GM20431 (cell line): ENCODE measurements around the gene VSTM2B.

Experiments used
- in situ Hi-C: fragments of 300-500 bp; cut with MseI, MboI; formaldehyde crosslinking; loops from one replicate; pipeline ENCODE4 v1.15.0; 2020; ENCODE audit warnings: low sequenced_read_pairs; ENCODE audit not compliant: unreplicated experiment

Gene VSTM2B

GRCh38 chr19:29514525-29515232 lies 11.1 kb upstream of the VSTM2B start:
- in situ Hi-C loops, result no loop called here

DNA sequence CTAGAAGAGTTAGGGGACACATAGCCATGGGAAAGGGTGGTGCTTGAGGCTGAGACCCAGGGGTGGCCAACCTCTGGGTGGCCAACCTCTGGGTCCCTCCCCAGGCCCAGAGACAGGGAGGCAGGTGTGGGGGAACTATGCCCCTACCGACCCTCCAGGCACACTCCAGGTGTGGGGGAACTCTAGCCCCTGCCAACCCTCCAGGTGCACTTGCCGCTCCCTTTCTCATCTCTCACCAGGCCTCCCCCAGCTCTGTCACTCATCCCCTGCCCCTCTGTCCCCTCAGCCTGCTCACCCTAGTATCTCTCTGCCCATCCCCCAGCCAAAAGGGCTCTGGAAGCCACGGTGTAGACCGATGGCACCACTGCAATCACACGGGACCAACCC lies 10.6 kb upstream of the VSTM2B start:
- in situ Hi-C loops, result no loop called here

DNA sequence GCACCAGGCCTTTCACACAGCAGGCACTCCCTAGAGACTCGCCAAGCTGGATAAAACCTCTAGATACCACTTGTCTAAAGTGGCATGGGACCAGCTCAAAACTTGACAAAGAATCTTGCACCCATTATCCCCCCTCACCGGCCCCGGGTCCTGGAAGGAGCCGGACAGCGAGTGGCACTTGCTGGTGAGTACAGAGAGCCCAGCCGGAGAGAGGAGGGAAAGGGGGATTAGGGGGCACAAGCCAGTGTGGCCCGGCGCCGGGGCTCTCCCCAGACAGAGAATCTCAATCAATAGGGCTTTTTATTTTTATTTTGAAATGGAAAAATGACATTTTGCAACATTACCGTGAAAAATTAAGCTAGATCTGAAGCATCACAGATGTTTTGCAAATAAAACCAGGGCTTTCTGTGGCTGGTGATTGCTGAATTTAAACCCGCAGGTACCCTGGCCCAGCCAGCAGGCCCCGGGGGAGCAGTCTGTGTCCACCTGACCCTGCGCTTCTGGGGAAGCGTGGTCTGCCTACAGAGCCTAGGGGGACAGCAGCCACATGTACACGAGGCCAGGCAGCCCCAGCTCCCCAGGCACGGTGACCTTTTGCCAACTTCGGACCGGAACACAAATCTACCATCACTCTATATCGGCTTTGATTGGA lies 10.0 kb upstream of the VSTM2B start:
- in situ Hi-C loops, result no loop called here

DNA sequence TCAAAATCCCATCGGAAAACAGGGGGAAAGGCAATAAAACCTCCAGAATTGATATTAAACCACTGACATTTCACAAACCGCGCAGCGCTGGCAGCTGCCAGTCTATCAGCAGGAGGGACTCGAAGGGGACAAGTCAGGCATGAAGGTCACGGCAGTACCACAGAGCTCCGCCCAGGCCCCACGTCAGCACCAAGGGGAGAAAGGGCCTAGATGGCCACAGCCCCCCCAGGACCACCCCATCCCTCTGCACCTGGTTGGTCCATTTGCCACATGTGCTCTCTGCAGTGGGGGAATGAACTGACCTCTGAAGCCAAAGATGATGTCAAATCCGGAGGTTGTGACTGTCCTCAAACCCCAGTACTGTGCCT lies 9.5 kb upstream of the VSTM2B start:
- in situ Hi-C loops, result no loop called here

DNA sequence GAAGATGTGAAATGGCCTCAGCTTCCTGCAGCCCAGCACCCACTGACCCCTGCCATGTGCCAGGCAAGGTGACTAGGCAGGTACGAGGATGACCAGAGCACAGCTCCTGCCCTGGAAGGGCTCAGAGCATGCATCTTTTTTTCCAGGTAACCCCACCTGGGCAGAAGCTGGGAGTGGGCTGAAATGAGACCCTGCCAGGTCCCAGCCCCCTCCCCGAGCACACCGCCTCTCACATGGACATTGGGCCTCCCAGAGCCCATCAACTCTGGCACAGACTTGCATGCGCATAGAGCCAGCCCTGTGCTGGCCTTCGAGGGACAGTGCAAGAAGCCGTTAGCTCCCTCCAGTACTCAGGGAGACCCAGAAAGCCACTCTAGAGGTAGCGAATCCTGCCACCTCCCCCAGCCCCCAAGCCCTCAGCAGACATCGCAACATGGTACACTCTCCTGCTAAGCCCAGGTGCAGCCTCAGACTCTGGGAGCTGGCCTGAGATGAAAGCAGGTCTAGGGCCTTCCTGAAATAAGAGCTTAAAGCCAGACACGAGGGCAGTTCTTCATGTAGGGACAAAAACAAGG lies 8.9 kb upstream of the VSTM2B start:
- in situ Hi-C loops, result no loop called here

DNA sequence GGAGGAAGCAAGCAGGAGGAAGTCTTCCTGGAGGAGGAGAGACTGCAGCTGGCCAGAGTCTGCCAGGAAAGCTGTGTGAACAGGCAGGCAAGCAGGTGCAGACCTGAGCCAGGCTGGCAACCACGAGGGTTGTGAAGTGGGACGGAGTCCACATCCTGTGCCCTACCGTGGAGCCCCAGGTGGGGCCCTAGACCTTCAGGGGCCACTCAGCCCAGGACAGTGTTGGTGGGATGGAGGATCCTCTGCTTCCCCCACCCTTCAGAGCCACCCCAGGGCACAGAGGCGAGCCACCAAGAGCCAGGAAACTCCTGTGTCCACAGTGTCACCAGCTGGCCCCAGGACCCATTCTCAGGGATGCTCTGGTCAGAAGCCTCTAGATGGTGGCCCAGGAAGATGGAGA lies 8.4 kb upstream of the VSTM2B start:
- in situ Hi-C loops, result no loop called here

- in situ Hi-C loops, result no loop called here
Observed at GRCh38 chr19:29517946-29518345, 7.8 kb upstream of the VSTM2B start.

- in situ Hi-C loops, result no loop called here
Observed at GRCh38 chr19:29519146-29519545, 6.6 kb upstream of the VSTM2B start.

DNA sequence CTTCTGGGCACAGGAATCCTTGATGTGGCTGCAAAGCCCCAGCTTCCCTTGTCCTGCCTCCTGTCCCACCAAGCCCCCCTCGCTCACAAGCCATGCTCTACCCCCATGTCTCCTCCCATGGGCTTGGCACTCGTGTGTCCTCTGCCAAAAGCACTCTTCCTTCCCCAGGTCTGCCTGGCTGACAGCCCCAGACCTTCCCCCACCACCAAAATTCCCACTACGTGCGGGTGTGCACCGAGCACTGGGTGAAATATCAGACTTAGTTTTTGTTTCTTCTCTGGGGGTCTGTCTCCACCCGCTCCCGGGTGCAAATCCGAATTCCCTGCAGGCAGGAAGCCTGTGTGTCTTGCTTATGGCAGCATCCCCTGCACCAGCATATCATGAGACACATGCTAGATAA lies 5.9 kb upstream of the VSTM2B start:
- in situ Hi-C loops, result no loop called here

- in situ Hi-C loops, result no loop called here
Observed at GRCh38 chr19:29520390-29520789, 5.4 kb upstream of the VSTM2B start.

GRCh38 chr19:29521291-29522075 lies 4.3 kb upstream of the VSTM2B start:
- in situ Hi-C loops, result no loop called here

DNA sequence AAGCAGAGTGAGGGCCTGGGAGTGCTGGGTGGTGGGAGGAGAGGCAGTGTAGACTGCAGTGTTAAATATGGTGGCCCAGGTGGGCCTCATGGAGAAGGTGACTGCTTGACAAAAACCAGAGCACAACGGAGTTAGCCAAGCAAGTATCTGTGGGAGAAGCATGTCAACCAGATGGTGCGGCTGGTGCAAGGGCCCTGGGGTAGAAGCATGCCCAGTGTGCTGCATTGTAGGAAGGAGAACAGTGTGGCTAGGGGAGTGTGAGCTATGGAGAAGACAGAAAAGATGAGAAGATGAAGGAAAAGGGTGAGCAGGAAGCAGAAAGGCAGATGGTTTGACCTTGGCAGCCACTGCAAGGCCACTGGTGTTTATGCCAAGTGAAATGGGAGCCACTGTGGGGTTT lies 2.2 kb upstream of the VSTM2B start:
- in situ Hi-C loops, result no loop called here

DNA sequence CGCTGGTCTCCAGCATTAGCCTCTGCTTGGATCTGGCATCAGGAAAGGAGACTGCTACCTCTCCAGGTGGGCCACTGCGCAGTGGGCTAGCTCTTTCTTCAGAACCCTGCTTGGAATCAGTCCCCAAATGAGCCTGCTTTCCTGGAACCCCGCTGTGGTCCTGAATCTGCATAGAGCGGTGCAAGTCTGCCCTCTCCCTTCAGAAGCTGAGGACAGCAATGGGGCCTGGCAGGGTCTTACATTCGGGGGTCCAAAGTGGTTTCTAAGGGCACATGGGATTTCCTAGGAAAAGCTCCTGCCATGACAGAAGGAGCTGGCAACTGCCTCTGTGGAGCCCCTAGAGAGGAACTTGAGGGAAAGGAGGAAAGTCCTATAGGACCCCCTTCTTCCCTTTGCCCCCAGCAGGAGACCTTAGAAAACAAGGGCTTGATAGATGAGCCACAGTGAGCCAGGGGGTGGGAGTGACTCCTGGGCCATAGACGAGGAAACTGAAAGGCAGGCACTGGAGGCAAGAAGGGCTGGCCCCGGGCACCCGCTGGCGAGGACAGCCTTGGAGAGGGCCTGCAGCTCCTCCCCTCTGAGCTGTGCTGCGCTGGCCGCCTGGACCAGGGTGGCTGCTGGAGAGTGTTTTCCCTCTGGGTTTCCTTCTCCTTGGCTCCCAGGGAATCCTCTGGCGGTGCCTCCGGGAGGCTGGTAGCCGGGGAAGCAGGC lies 1.4 kb upstream of the VSTM2B start:
- in situ Hi-C loops, result no loop called here

- in situ Hi-C loops, result no loop called here
Observed at GRCh38 chr19:29524912-29525831, 622 bp upstream of the VSTM2B start.

- in situ Hi-C loops, result no loop called here
Observed at GRCh38 chr19:29526730-29527499, 1.1 kb downstream of the VSTM2B start.

DNA sequence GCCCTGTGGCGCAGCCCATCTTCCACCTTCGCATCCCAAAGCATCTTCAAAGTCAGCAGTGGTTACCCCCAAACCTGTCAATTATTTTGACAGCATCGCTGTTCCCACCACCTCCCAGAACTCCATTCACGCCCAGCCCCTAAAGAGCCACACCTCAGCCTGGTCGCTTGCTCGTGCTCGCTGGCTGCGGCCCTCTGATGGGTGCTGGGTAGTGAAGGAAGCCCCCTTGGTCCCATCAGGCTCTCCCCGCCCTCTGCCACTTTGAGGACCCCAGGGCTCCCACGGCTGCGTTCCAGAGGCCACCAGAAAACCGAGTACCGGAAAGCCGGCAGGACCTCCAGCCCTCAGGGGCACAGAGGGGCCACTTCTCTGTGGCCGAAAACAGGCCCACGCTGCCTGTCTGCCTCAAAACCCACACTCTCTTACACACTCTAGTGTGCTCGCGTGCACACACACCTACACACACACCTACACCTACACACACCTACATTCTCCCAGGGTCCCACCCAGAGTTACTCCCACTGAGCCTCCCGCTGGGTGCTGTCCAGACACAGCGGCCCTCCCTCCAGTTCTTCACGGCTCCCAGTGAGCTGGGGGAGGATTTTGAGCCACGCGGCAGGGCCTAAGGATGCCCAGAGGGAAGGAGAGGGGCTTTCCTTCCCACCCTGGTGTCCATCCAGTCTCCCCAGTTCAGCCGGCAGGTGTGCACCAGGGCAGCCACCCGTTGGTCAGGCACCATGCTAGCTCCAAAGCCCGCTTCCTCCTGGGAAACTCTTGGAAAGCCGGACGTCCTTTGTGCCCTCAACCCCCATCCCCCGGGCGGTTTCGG lies 1.9 kb downstream of the VSTM2B start:
- in situ Hi-C loops, result no loop called here

DNA sequence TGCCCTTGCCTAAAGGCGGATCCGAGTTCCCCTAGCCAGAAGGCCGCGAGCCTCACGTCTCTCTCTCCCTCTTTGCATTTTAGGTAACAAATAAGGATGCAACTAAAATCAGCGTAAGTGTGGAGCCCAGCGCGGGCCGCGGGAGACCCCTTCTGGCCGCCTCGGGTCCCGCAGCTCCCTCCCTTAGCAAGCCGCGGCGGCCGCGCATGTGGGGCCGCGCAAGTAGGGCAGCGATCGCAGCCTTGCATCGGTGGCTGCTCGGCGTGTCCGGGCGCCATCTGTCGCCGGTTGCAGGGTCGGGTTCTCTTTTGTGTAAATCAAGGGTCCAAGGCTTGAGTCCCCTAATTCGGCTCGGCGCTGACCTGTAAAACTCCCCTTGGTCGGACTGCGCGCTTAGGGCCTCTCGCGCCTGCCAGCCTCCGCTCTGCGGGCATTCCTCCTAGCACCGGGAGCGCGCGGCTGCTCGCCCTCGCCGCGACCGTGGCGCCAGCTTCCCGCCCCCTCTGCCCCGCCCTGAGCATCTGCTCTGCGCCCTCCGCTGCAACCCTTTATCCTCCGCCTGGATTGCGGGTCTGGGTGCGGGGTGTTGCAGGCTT lies 2.7 kb downstream of the VSTM2B start:
- in situ Hi-C loops, result no loop called here
